T-cell (primary cell): Measurements from ENCODE around the gene CROCC. TPM values are rescaled to one million over a fixed set of nuclear protein-coding genes. Genes with fewer than 3 reads are reported as not detected.
"Not testable (repeated sequence)": the region's sequence is repeated elsewhere in the genome, so short reads cannot be mapped to it uniquely, and the experiment has no call there.

Experiments used
- ATAC-seq, 4 experiments: fragments of 200-7000 bp in 3 of 4; fragments of 150-1000 bp in 1 of 4; cut with Tn5 transposase; replicated peaks in 1 of 4; 1 replicate in 3 of 4; 2 replicates in 1 of 4; pipeline ENCODE4 v1.10.0; 2021; ENCODE audit warnings: moderate library complexity in 3 of 4, mild to moderate bottlenecking in 2 of 4, moderate number of reproducible peaks in 1 of 4
- CTCF ChIA-PET, 2 donors: fragments of 300-600 bp; sonication (Branson Sonifier 250); formaldehyde crosslinking; loops; one replicate each; lab custom pipeline; 2022; ENCODE audit warnings: antibody characterized with exemption in 2 of 2; lab: Charles Lee
- POLR2A ChIA-PET, 2 donors: fragments of 300-600 bp; sonication (Branson Sonifier 250); formaldehyde crosslinking; loops; one replicate each; lab custom pipeline; 2022; ENCODE audit warnings: antibody characterized with exemption in 2 of 2; lab: Charles Lee
- DNase-seq, 35 experiments: peaks; one replicate each; pipeline versions ENCODE4 v3.0.0 to v3.0.0-alpha.2; 2013 to 2023
- H3K27ac ChIP-seq: one replicate; pipeline ENCODE4 v1.5.1; 2013; ENCODE audit warnings: low read length
- H3K27me3 ChIP-seq, 2 experiments: replicated peaks in 1 of 2; 1 replicate in 1 of 2; 2 replicates in 1 of 2; pipeline versions ENCODE4 v1.6.1 to v1.7.0; 2013; ENCODE audit warnings: low read length in 1 of 2, mixed read lengths in 1 of 2; ENCODE audit not compliant: control insufficient read depth in 2 of 2, insufficient read depth in 2 of 2; ENCODE audit errors: extremely low read depth in 1 of 2
- H3K36me3 ChIP-seq, 2 donors: 1 replicate in 1 of 2; 2 replicates in 1 of 2; pipeline versions ENCODE4 v1.6.1 to v1.7.0; 2013; ENCODE audit warnings: low read length in 1 of 2; ENCODE audit not compliant: control insufficient read depth in 2 of 2, insufficient read depth in 1 of 2; ENCODE audit errors: extremely low read depth in 1 of 2
- H3K4me1 ChIP-seq, 2 experiments: 1 replicate in 1 of 2; 2 replicates in 1 of 2; pipeline versions ENCODE4 v1.6.1 to v1.7.0; 2013; ENCODE audit warnings: low read length in 2 of 2, mixed read lengths in 1 of 2; ENCODE audit not compliant: insufficient read depth in 2 of 2, control insufficient read depth in 1 of 2; ENCODE audit errors: extremely low read depth in 1 of 2
- H3K4me3 ChIP-seq, 2 donors: 1 replicate in 1 of 2; 2 replicates in 1 of 2; pipeline versions ENCODE4 v1.5.1 to v1.7.0; 2013; ENCODE audit warnings: mild to moderate bottlenecking in 2 of 2, low read length in 1 of 2, moderate library complexity in 1 of 2; ENCODE audit not compliant: control insufficient read depth in 1 of 2; ENCODE audit errors: extremely low read depth in 1 of 2
- H3K9me3 ChIP-seq: 2 replicates; pipeline ENCODE4 v1.7.0; 2013
- H3K27ac Mint-ChIP-seq, 2 donors: one replicate each; pipeline ENCODE4 v1.8.0; 2020 to 2021; ENCODE audit warnings: mild to moderate bottlenecking in 2 of 2, mixed read lengths in 2 of 2
- H3K27me3 Mint-ChIP-seq, 2 donors: one replicate each; pipeline ENCODE4 v1.8.0; 2021 to 2022; ENCODE audit warnings: mixed read lengths in 2 of 2
- H3K36me3 Mint-ChIP-seq: one replicate; pipeline ENCODE4 v1.8.0; 2021; ENCODE audit warnings: mixed read lengths
- H3K4me1 Mint-ChIP-seq, 3 donors: one replicate each; pipeline ENCODE4 v1.8.0; 2020 to 2022; ENCODE audit warnings: mixed read lengths in 3 of 3, mild to moderate bottlenecking in 1 of 3
- H3K4me3 Mint-ChIP-seq, 3 donors: one replicate each; pipeline ENCODE4 v1.8.0; 2020 to 2022; ENCODE audit warnings: mild to moderate bottlenecking in 3 of 3, mixed read lengths in 3 of 3, moderate library complexity in 3 of 3
- H3K9me3 Mint-ChIP-seq, 3 donors: one replicate each; pipeline ENCODE4 v1.8.0; 2020 to 2022; ENCODE audit warnings: mixed read lengths in 3 of 3
- WGBS: methylation state at CpG from one replicate; pipeline ENCODE4 v1.1.5; 2013; ENCODE audit warnings: missing lambda C conversion rate; ENCODE audit not compliant: insufficient coverage; 5-methylcytosine and 5-hydroxymethylcytosine counted together
- total RNA-seq, 35 experiments: library from RNA in 6 of 35; stranded (reverse) in 6 of 35; fragments of 120-200 nt in 1 of 35; gene quantifications; one replicate each; pipeline versions ENCODE4 v1.2.1 to v1.2.4 and lab custom pipeline; 2013 to 2026

Gene CROCC
- total RNA-seq, 5 donors from 2014 or later (not counting 1 experiment from before 2014, with no cell fraction given), result 59.3 to 104 (median 86.4) TPM

- H3K9me3 ChIP-seq, H3K4me3 ChIP-seq, CTCF ChIA-PET, DNase-seq, H3K27ac Mint-ChIP-seq, H3K36me3 Mint-ChIP-seq, H3K36me3 ChIP-seq, H3K9me3 Mint-ChIP-seq, ATAC-seq, H3K27me3 Mint-ChIP-seq, H3K27ac ChIP-seq, H3K27me3 ChIP-seq: not testable (repeated sequence)
- peaks cover 8 to 10% of the 10 kb centered on the region in 2 experiments for H3K4me1 ChIP-seq
- Mint-ChIP-seq H3K4me1 (peaks cover 23 to 39% (median 30%) of the 10 kb centered on the region in 3 donors), H3K4me3 (peak overlapping the region in 2 of 3 donors; percentile 53 to 94)
- 90% methylated on average over 1 of the region's 4 CpGs for WGBS
- POLR2A ChIA-PET, result interaction anchor here in 1 of 2 donors (0.7 kb wide), 1 partner anchor 30 kb away, joined by 12 read pairs; the partner anchor contains the start of gene CROCC
Observed at GRCh38 chr1:16891057-16891456, 30.7 kb upstream of the CROCC start.

DNA sequence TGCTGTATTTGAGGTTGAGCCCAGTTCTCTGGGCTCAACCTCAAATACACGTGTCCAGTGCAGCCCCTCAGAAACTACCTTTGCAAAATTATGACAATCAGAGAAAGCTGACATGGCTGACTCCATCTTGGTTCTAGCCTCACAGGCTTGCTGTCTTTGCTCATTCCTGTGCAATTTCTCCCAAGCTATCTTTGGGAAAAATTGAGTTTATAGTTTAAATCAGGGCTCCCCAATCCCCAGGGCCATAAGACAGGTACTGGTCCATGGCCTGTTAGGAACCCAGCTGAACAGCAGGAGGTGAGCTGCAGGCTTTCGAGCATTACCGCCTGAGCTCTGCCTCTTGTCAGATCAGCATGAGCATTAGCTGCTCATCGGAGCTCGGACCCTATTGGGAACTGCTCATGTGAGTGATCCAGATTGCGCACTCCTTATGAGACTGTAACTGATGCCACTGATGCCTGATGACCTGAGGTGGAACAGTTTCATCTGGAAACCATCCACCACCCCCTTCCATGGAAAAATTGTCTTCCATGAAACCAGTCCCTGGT, 28.7 kb upstream of the CROCC start:
- POLR2A ChIA-PET, result interaction anchor here in 1 of 2 donors (0.6 kb wide), 1 partner anchor 255 kb away, joined by 4 read pairs; no protein-coding TSS in a partner anchor
- CTCF ChIA-PET, result not testable (repeated sequence)

GRCh38 chr1:16893796-16894195, 27.9 kb upstream of the CROCC start:
- H3K27ac Mint-ChIP-seq, result peak overlapping the region in 1 of 2 donors; percentile 70
- WGBS, result 100% methylated on average over 1 of the region's 4 CpGs
- not testable (repeated sequence) for H3K27me3 Mint-ChIP-seq

More for the DNA sequence above, 28.7 kb upstream of the CROCC start:
- Mint-ChIP-seq H3K27ac (peak overlapping the region in 1 of 2 donors; percentile 7), H3K4me1 (peaks cover 40 to 56% (median 49%) of the 10 kb centered on the region in 3 donors)
- H3K27me3 Mint-ChIP-seq, DNase-seq, H3K9me3 Mint-ChIP-seq, ATAC-seq, H3K4me3 Mint-ChIP-seq, H3K36me3 Mint-ChIP-seq, H3K27ac ChIP-seq, H3K4me3 ChIP-seq, H3K27me3 ChIP-seq, H3K36me3 ChIP-seq, H3K9me3 ChIP-seq: not testable (repeated sequence)
- H3K4me1 ChIP-seq, result peaks cover 13 to 20% of the 10 kb centered on the region in 2 experiments
- 61% methylated on average over 3 of the region's 6 CpGs for WGBS

GRCh38 chr1:16894338-16894737, 27.4 kb upstream of the CROCC start:
- H3K36me3 ChIP-seq, H3K27me3 Mint-ChIP-seq, H3K9me3 ChIP-seq, H3K9me3 Mint-ChIP-seq, H3K27ac ChIP-seq, CTCF ChIA-PET, POLR2A ChIA-PET, DNase-seq, ATAC-seq, H3K4me3 ChIP-seq, H3K27me3 ChIP-seq, H3K36me3 Mint-ChIP-seq: not testable (repeated sequence)
- peak overlapping the region in 1 of 2 donors; percentile 55 for H3K27ac Mint-ChIP-seq
- peaks cover 11 to 14% of the 10 kb centered on the region in 2 experiments for H3K4me1 ChIP-seq
- WGBS, result no CpG with 5 or more reads among the region's 6 CpGs
- peak overlapping the region in 2 of 3 donors; percentile 46 to 52 for H3K4me3 Mint-ChIP-seq
- peaks cover 32 to 49% (median 39%) of the 10 kb centered on the region in 3 donors for H3K4me1 Mint-ChIP-seq

More at GRCh38 chr1:16893796-16894195, 27.9 kb upstream of the CROCC start:
- ATAC-seq, H3K9me3 ChIP-seq, H3K36me3 Mint-ChIP-seq, DNase-seq, CTCF ChIA-PET, H3K27ac ChIP-seq, H3K9me3 Mint-ChIP-seq, H3K4me3 Mint-ChIP-seq, H3K36me3 ChIP-seq, POLR2A ChIA-PET, H3K4me3 ChIP-seq, H3K27me3 ChIP-seq: not testable (repeated sequence)
- H3K4me1 Mint-ChIP-seq, result peaks cover 36 to 54% (median 44%) of the 10 kb centered on the region in 3 donors
- H3K4me1 ChIP-seq, result peaks cover 11 to 17% of the 10 kb centered on the region in 2 experiments

DNA sequence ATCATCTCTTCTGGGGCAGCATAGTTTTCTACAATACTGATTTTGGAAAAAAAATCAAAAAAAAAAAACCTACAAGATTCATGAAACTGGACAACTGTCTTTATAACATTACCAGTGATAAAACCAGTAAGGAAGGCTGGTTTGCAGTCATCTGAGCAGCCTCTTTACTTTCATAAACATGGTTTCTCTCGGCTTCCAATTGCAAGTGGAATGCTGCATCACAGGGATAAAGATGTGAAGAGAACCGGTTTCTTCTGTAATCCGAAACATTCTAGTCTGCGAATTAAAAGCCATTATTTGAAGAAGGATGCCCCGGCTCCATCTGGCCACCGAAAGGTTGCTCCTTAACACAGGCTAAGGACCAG, 26.5 kb upstream of the CROCC start:
- POLR2A ChIA-PET, CTCF ChIA-PET, H3K36me3 Mint-ChIP-seq, H3K9me3 Mint-ChIP-seq, ATAC-seq, H3K27me3 ChIP-seq, H3K27me3 Mint-ChIP-seq, DNase-seq, H3K9me3 ChIP-seq, H3K36me3 ChIP-seq: not testable (repeated sequence)
- H3K4me3 ChIP-seq, result peak overlapping the region in 1 of 2 donors; percentile 47
- peak overlapping the region; percentile 97 for H3K27ac ChIP-seq
- peak overlapping the region; percentile 46 to 84 (median 80) for H3K4me3 Mint-ChIP-seq
- peaks cover 25 to 41% (median 31%) of the 10 kb centered on the region in 3 donors for H3K4me1 Mint-ChIP-seq
- peaks cover 5 to 13% of the 10 kb centered on the region in 2 experiments for H3K4me1 ChIP-seq
- H3K27ac Mint-ChIP-seq, result peak overlapping the region; percentile 100
- WGBS, result no CpG with 5 or more reads among the region's 6 CpGs

- Mint-ChIP-seq H3K4me1 (peaks cover 28 to 42% (median 34%) of the 10 kb centered on the region in 3 donors), H3K4me3 (peak within 1 kb of the TSS; percentile 65 to 84 (median 80)), H3K27ac (peak within 1 kb of the TSS; percentile 100)
- Histone ChIP-seq H3K27ac (peak within 1 kb of the TSS; percentile 97), H3K4me1 (peaks cover 5 to 13% of the 10 kb centered on the region in 2 experiments), H3K4me3 (peak within 1 kb of the TSS; percentile 32 to 47)
- POLR2A ChIA-PET, result interaction anchor here in 1 of 2 donors (0.7 kb wide), 1 partner anchor 10 kb away, joined by 4 read pairs; no protein-coding TSS in a partner anchor
- H3K27me3 Mint-ChIP-seq, H3K9me3 ChIP-seq, H3K36me3 Mint-ChIP-seq, H3K27me3 ChIP-seq, CTCF ChIA-PET, H3K9me3 Mint-ChIP-seq, H3K36me3 ChIP-seq: not testable (repeated sequence)
- peak; percentile 99 to 100 (median 99) for ATAC-seq
- WGBS, result 3% methylated on average over 6 of the region's 39 CpGs
- DNase-seq, result peak; percentile 52 to 92 (median 80)
Observed at GRCh38 chr1:16895598-16896315, 26.0 kb upstream of the CROCC start, which contains the start of gene RNU1-2. TSS of gene RNU1-2 (plus strand) at chr1:16895980.
